H9 (cell line): ENCODE results near the gene ANKRD28. TPM values are rescaled to one million over a fixed set of nuclear protein-coding genes. Genes with fewer than 3 reads are reported as not detected.

ENCODE experiments used
- DNase-seq: peaks from one replicate; pipeline ENCODE4 v3.0.0-alpha.2; 2017
- H2AFZ ChIP-seq: one replicate; pipeline ENCODE4 v1.6.1; 2013; ENCODE audit warnings: mild to moderate bottlenecking, low read length, control low read depth, moderate library complexity
- H2AK5ac ChIP-seq: 2 replicates; pipeline ENCODE4 v1.6.1; 2013; ENCODE audit warnings: low read length, control low read depth, mixed read lengths; ENCODE audit not compliant: insufficient read length
- H2BK120ac ChIP-seq: one replicate; pipeline ENCODE4 v1.6.1; 2013; ENCODE audit warnings: low read depth, mild to moderate bottlenecking, low read length, control low read depth, inconsistent platforms; ENCODE audit not compliant: poor library complexity, severe bottlenecking
- H2BK12ac ChIP-seq: 2 replicates; pipeline ENCODE4 v1.6.1; 2013; ENCODE audit warnings: low read length, control low read depth, mixed read lengths, low read depth; ENCODE audit not compliant: insufficient read length
- H2BK15ac ChIP-seq: 2 replicates; pipeline ENCODE4 v1.6.1; 2013; ENCODE audit warnings: low read depth, low read length, control low read depth
- H2BK20ac ChIP-seq: one replicate; pipeline ENCODE4 v1.6.1; 2013; ENCODE audit warnings: low read depth, mild to moderate bottlenecking, low read length, control low read depth, inconsistent platforms; ENCODE audit not compliant: poor library complexity, severe bottlenecking
- H2BK5ac ChIP-seq: 2 replicates; pipeline ENCODE4 v1.6.1; 2013; ENCODE audit warnings: low read length, control low read depth, mixed read lengths; ENCODE audit not compliant: insufficient read length
- H3K14ac ChIP-seq: 2 replicates; pipeline ENCODE4 v1.6.1; 2013; ENCODE audit warnings: low read length, control low read depth; ENCODE audit not compliant: insufficient read depth
- H3K18ac ChIP-seq: 2 replicates; pipeline ENCODE4 v1.6.1; 2013; ENCODE audit warnings: low read depth, mild to moderate bottlenecking, mixed read lengths, low read length, control low read depth; ENCODE audit not compliant: insufficient read length
- H3K23ac ChIP-seq: 2 replicates; pipeline ENCODE4 v1.6.1; 2013; ENCODE audit warnings: low read length, control low read depth, mixed read lengths, low read depth; ENCODE audit not compliant: insufficient read length
- H3K23me2 ChIP-seq: 2 replicates; pipeline ENCODE4 v1.6.1; 2013; ENCODE audit warnings: low read depth, mild to moderate bottlenecking, mixed read lengths, low read length, control low read depth; ENCODE audit not compliant: insufficient read length, poor library complexity, severe bottlenecking
- H3K27ac ChIP-seq: 2 replicates; pipeline ENCODE4 v1.5.1; 2013; ENCODE audit warnings: low read length, control low read depth, mixed read lengths, low read depth; ENCODE audit not compliant: insufficient read length
- H3K27me3 ChIP-seq: 2 replicates; pipeline ENCODE4 v1.6.1; 2013; ENCODE audit warnings: low read length, control low read depth, inconsistent platforms; ENCODE audit not compliant: insufficient read depth
- H3K4ac ChIP-seq: 2 replicates; pipeline ENCODE4 v1.6.1; 2013; ENCODE audit warnings: low read depth, mild to moderate bottlenecking, control low read depth, inconsistent platforms, low read length, moderate library complexity
- H3K4me1 ChIP-seq: 2 replicates; pipeline ENCODE4 v1.6.1; 2013; ENCODE audit warnings: low read length, control low read depth, inconsistent platforms; ENCODE audit not compliant: insufficient read depth
- H3K4me2 ChIP-seq: 2 replicates; pipeline ENCODE4 v1.6.1; 2013; ENCODE audit warnings: low read length, control low read depth, mixed read lengths; ENCODE audit not compliant: insufficient read length, insufficient read depth
- H3K56ac ChIP-seq: 2 replicates; pipeline ENCODE4 v1.6.1; 2013; ENCODE audit warnings: low read depth, mild to moderate bottlenecking, mixed read lengths, low read length, control low read depth; ENCODE audit not compliant: insufficient read length
- H3K79me1 ChIP-seq: 2 replicates; pipeline ENCODE4 v1.6.1; 2013; ENCODE audit warnings: low read depth, mild to moderate bottlenecking, moderate library complexity, low read length, control low read depth, inconsistent platforms; ENCODE audit not compliant: insufficient read depth, poor library complexity, severe bottlenecking
- H3K79me2 ChIP-seq: 2 replicates; pipeline ENCODE4 v1.6.1; 2013; ENCODE audit warnings: low read length, control low read depth, inconsistent platforms; ENCODE audit not compliant: insufficient read depth
- H3K9ac ChIP-seq: 2 replicates; pipeline ENCODE4 v1.6.1; 2013; ENCODE audit warnings: low read length, control low read depth, mixed read lengths; ENCODE audit not compliant: insufficient read length; ENCODE audit errors: extremely low read depth
- H3K9me3 ChIP-seq: one replicate; pipeline ENCODE4 v1.6.1; 2013; ENCODE audit warnings: low read depth, low read length, inconsistent platforms; ENCODE audit not compliant: control insufficient read depth
- H3T11ph ChIP-seq: one replicate; pipeline ENCODE4 v1.6.1; 2013; ENCODE audit warnings: mild to moderate bottlenecking, low read length, control low read depth, inconsistent platforms
- H4K20me1 ChIP-seq: one replicate; pipeline ENCODE4 v1.6.1; 2013; ENCODE audit not compliant: control insufficient read depth, insufficient read length, insufficient read depth
- H4K5ac ChIP-seq: 2 replicates; pipeline ENCODE4 v1.6.1; 2013; ENCODE audit warnings: low read depth, mild to moderate bottlenecking, mixed read lengths, low read length, control low read depth; ENCODE audit not compliant: insufficient read length
- H4K8ac ChIP-seq: replicated peaks from 2 replicates; pipeline ENCODE4 v1.6.1; 2013; ENCODE audit warnings: low read length, control low read depth, mixed read lengths, low read depth; ENCODE audit not compliant: insufficient read length
- H4K91ac ChIP-seq: 2 replicates; pipeline ENCODE4 v1.6.1; 2013; ENCODE audit warnings: low read depth, mild to moderate bottlenecking, moderate library complexity, mixed read lengths, low read length, control low read depth; ENCODE audit not compliant: insufficient read length
- H3K27ac Mint-ChIP-seq, 3 experiments: 2 replicates in 2 of 3; 3 replicates in 1 of 3; pipeline ENCODE4 v1.8.0; 2020 to 2021; ENCODE audit warnings: mixed read lengths in 3 of 3, mild to moderate bottlenecking in 1 of 3, moderate library complexity in 1 of 3
- H3K27me3 Mint-ChIP-seq: 2 replicates; pipeline ENCODE4 v1.8.0; 2021; ENCODE audit warnings: low read depth, mild to moderate bottlenecking, moderate library complexity, mixed read lengths
- H3K36me3 Mint-ChIP-seq, 3 experiments: 2 replicates in 2 of 3; 3 replicates in 1 of 3; pipeline ENCODE4 v1.8.0; 2020 to 2021; ENCODE audit warnings: low read depth in 3 of 3, mixed read lengths in 3 of 3; ENCODE audit not compliant: insufficient read depth in 1 of 3
- H3K4me1 Mint-ChIP-seq, 2 experiments: 2 replicates each; pipeline ENCODE4 v1.8.0; 2020; ENCODE audit warnings: mixed read lengths in 2 of 2
- H3K4me3 Mint-ChIP-seq, 2 experiments: 2 replicates in 1 of 2; 3 replicates in 1 of 2; pipeline ENCODE4 v1.8.0; 2020 to 2021; ENCODE audit warnings: mild to moderate bottlenecking in 2 of 2, mixed read lengths in 2 of 2, moderate library complexity in 1 of 2
- H3K9me3 Mint-ChIP-seq, 2 experiments: 2 replicates in 1 of 2; 3 replicates in 1 of 2; pipeline ENCODE4 v1.8.0; 2020; ENCODE audit warnings: mild to moderate bottlenecking in 2 of 2, mixed read lengths in 2 of 2, moderate library complexity in 1 of 2
- CTCF ChIP-seq: fragments of 200-600 bp; sonication (generic); conservative IDR thresholded peaks from 3 replicates; pipeline ENCODE4 v1.8.0; 2021; ENCODE audit warnings: antibody characterized with exemption, mild to moderate bottlenecking
- WGBS: extraction: QIAGEN DNeasy Blood & Tissue Kit; methylation state at CpG from one replicate; pipeline ENCODE4 v1.1.7; 2013; ENCODE audit warnings: missing lambda C conversion rate, low lambda C conversion rate, mixed read lengths; ENCODE audit not compliant: insufficient read length; ENCODE audit errors: extremely low coverage; 5-methylcytosine and 5-hydroxymethylcytosine counted together
- total RNA-seq: library from RNA; stranded (reverse); gene quantifications from 2 replicates; pipeline ENCODE4 v1.2.1, GENCODE V29; 2021

The ANKRD28 gene
- total RNA-seq, 1 experiment from 2014 or later = 59.0 TPM

GRCh38 chr3:15660055-15660935 is 137.5 kb downstream of the ANKRD28 start:
- no peaks in the 10 kb centered on the region for H3K23me2 ChIP-seq
- no peak overlapping the region for H2BK120ac ChIP-seq
- no peaks in the 10 kb centered on the region for H4K20me1 ChIP-seq
- H2BK15ac ChIP-seq = no peak overlapping the region
- no peak overlapping the region for H4K91ac ChIP-seq
- H3K27me3 Mint-ChIP-seq = no peaks in the 10 kb centered on the region
- H3K79me1 ChIP-seq = no peaks in the 10 kb centered on the region
- H3K4me1 ChIP-seq = no peaks in the 10 kb centered on the region
- no peak overlapping the region for H3K23ac ChIP-seq
- H3K79me2 ChIP-seq = no peaks in the 10 kb centered on the region
- H3K4me1 Mint-ChIP-seq = peaks cover 2% of the 10 kb centered on the region in 2 experiments; a peak in 2 of 4 replicates
- no peak for TF ChIP-seq CTCF
- H2BK5ac ChIP-seq = no peak overlapping the region
- peaks cover 15 to 19% of the 10 kb centered on the region in 2 experiments for H3K9me3 Mint-ChIP-seq
- H2BK20ac ChIP-seq = no peak overlapping the region
- H3K56ac ChIP-seq = no peak overlapping the region
- H2AFZ ChIP-seq = no peak overlapping the region
- H3T11ph ChIP-seq = no peak overlapping the region
- H4K5ac ChIP-seq = no peak overlapping the region
- no peak overlapping the region for H3K4me2 ChIP-seq
- H3K36me3 Mint-ChIP-seq = peaks cover 11 to 18% (median 13%) of the 10 kb centered on the region in 3 experiments
- H3K14ac ChIP-seq = no peak overlapping the region
- H3K18ac ChIP-seq = no peak overlapping the region
- H2AK5ac ChIP-seq = no peak overlapping the region
- no peak overlapping the region for H3K4ac ChIP-seq
- H3K27ac ChIP-seq = no peak overlapping the region
- H3K27ac Mint-ChIP-seq = no peak overlapping the region
- no CpG with 5 or more reads among the region's 7 CpGs for WGBS
- no peak overlapping the region for H2BK12ac ChIP-seq
- DNase-seq = no peak
- H3K4me3 Mint-ChIP-seq = no peak overlapping the region
- H3K27me3 ChIP-seq = no peaks in the 10 kb centered on the region
- no peaks in the 10 kb centered on the region for H3K9me3 ChIP-seq
- no peak overlapping the region for H3K9ac ChIP-seq
- H4K8ac ChIP-seq = no peak overlapping the region
